OCI-LY7 (cell line): ENCODE measurements around the gene ZXDC.

ENCODE experiments used
- CTCF ChIP-seq: fragments of 200-600 bp; sonication (generic); conservative IDR thresholded peaks from 2 replicates; pipeline ENCODE4 v1.5.1; 2014; ENCODE audit warnings: mild to moderate bottlenecking, antibody characterized with exemption, low read length, moderate library complexity, mixed read lengths
- EZH2phosphoT487 ChIP-seq: fragments of 200-600 bp; sonication (generic); IDR thresholded peaks from 2 replicates; pipeline ENCODE4 v1.6.1; 2018; ENCODE audit warnings: low read depth, borderline replicate concordance, mild to moderate bottlenecking, mixed run types, antibody characterized with exemption, low read length, moderate library complexity, mixed read lengths

DNA sequence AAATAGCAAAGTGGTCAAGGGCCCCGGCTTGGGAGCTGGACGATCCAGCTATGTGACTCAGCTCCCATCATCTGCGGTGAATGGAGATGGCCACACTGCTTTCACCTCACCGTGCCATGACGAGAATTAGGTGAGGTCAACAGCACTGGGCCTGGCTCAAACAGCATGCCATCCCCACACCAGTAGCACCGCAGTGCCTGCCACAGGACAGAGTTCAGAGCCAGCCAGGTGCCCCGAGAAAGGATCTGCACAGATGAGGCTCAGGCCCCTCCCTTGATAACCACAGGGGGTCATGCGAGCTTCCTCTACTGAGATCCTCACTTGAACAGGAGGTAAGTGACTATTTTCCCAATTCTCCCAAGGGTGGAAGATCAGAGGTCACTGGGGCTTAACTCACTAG is 29.4 kb downstream of the ZXDC start:
- TF ChIP-seq CTCF (no peak), EZH2phosphoT487 (no peak)
